HG03196 (cell line): Measurements from ENCODE around the gene IFI16.
"Not testable (repeated sequence)": the region's sequence is repeated elsewhere in the genome, so short reads cannot be mapped to it uniquely, and the experiment has no call there.

Source experiments
- ATAC-seq: cut with Tn5 transposase; IDR thresholded peaks from one replicate; pipeline ENCODE4 v1.9.1; 2021; ENCODE audit not compliant: unreplicated experiment

The IFI16 gene

GRCh38 chr1:159092036-159092760 is 82.5 kb downstream of the IFI16 start:
- no peak for ATAC-seq

- no peak for ATAC-seq
Observed at GRCh38 chr1:159098596-159098995, 88.9 kb downstream of the IFI16 start.

- no peak for ATAC-seq
Observed at GRCh38 chr1:159100589-159100988, 90.9 kb downstream of the IFI16 start.

GRCh38 chr1:159103021-159103420 is 93.3 kb downstream of the IFI16 start:
- not testable (repeated sequence) for ATAC-seq
